Loucy (cell line): Measurements from ENCODE around the gene RPL36AL.
A peak's percentile ranks its signal among the peaks of the same experiment; 100 is the strongest.
"Not testable (repeated sequence)": the region's sequence is repeated elsewhere in the genome, so short reads cannot be mapped to it uniquely, and the experiment has no call there.

Source experiments
- H2AFZ ChIP-seq: fragments of 200-600 bp; sonication (generic); 2 replicates; pipeline ENCODE4 v1.6.0; 2016; ENCODE audit warnings: antibody characterized with exemption, mild to moderate bottlenecking, low read length, moderate library complexity
- H3F3A ChIP-seq: fragments of 200-600 bp; 2 replicates; pipeline ENCODE4 v1.6.0; 2016; ENCODE audit warnings: antibody characterized with exemption, low read depth, mild to moderate bottlenecking
- H3K27me3 ChIP-seq: fragments of 200-600 bp; sonication (generic); 2 replicates; pipeline ENCODE4 v1.6.1; 2014; ENCODE audit warnings: low read length, mild to moderate bottlenecking; ENCODE audit not compliant: insufficient read depth, poor library complexity, severe bottlenecking
- H3K36me3 ChIP-seq: fragments of 200-600 bp; sonication (generic); 2 replicates; pipeline ENCODE4 v1.6.1; 2016; ENCODE audit warnings: low read length; ENCODE audit not compliant: insufficient read depth
- H3K4me1 ChIP-seq: fragments of 200-600 bp; sonication (generic); 2 replicates; pipeline ENCODE4 v1.5.1; 2014; ENCODE audit warnings: low read length, mild to moderate bottlenecking; ENCODE audit not compliant: insufficient read depth, poor library complexity, severe bottlenecking
- H3K4me2 ChIP-seq: fragments of 200-600 bp; sonication (generic); 2 replicates; pipeline ENCODE4 v1.6.0; 2014; ENCODE audit warnings: antibody characterized with exemption, low read length, low read depth, mild to moderate bottlenecking; ENCODE audit not compliant: poor library complexity, severe bottlenecking
- H3K4me3 ChIP-seq: fragments of 200-600 bp; sonication (generic); 2 replicates; pipeline ENCODE4 v1.5.1; 2014; ENCODE audit warnings: low read length, mild to moderate bottlenecking, mixed read lengths; ENCODE audit not compliant: poor library complexity, severe bottlenecking
- H3K79me2 ChIP-seq: fragments of 200-600 bp; sonication (generic); 2 replicates; pipeline ENCODE4 v1.6.1; 2014; ENCODE audit warnings: low read length; ENCODE audit not compliant: insufficient read depth
- H3K9ac ChIP-seq: fragments of 200-600 bp; sonication (generic); 2 replicates; pipeline ENCODE4 v1.6.0; 2014; ENCODE audit warnings: mild to moderate bottlenecking, low read depth, low read length, moderate library complexity; ENCODE audit not compliant: poor library complexity, severe bottlenecking
- H3K9me2 ChIP-seq: fragments of 200-600 bp; sonication (generic); replicated peaks from 2 replicates; pipeline ENCODE4 v1.6.1; 2016; ENCODE audit warnings: low read depth, low read length, mixed read lengths
- H3K9me3 ChIP-seq: fragments of 200-600 bp; sonication (generic); 2 replicates; pipeline ENCODE4 v1.6.1; 2014; ENCODE audit warnings: mild to moderate bottlenecking, antibody characterized with exemption, low read length, low read depth; ENCODE audit not compliant: insufficient read depth
- H4K20me1 ChIP-seq: fragments of 200-600 bp; sonication (generic); 2 replicates; pipeline ENCODE4 v1.6.0; 2014; ENCODE audit warnings: antibody characterized with exemption, low read length, mild to moderate bottlenecking; ENCODE audit not compliant: insufficient read depth, poor library complexity, severe bottlenecking
- CTCF ChIP-seq: fragments of 200-600 bp; sonication (generic); conservative IDR thresholded peaks from 2 replicates; pipeline ENCODE4 v1.5.1; 2014; ENCODE audit warnings: mild to moderate bottlenecking, antibody characterized with exemption, low read length
- EZH2phosphoT487 ChIP-seq: fragments of 200-600 bp; IDR thresholded peaks from 2 replicates; pipeline ENCODE4 v1.6.1; 2018; ENCODE audit warnings: antibody characterized with exemption, mild to moderate bottlenecking, moderate library complexity, borderline replicate concordance

RPL36AL gene

GRCh38 chr14:49619730-49620129 is 696 bp downstream of the RPL36AL start:
- Histone ChIP-seq H3K4me3 (peak overlapping the region; percentile 91), H3K9me3 (no peaks in the 10 kb centered on the region), H3K79me2 (peaks cover 85% of the 10 kb centered on the region), H3F3A (0 out of 2 replicates have a peak, but pooled peaks cover 6% of the 10 kb centered on the region), H3K27me3 (no peaks in the 10 kb centered on the region), H3K9ac (peak overlapping the region; percentile 96), H3K36me3 (peaks cover 16% of the 10 kb centered on the region; the same call in 1 of the 2 replicates), H3K4me2 (peak overlapping the region; percentile 75), H3K4me1 (peaks cover 46% of the 10 kb centered on the region), H3K9me2 (no peaks in the 10 kb centered on the region), H2AFZ (no peak overlapping the region), H4K20me1 (peaks cover 70% of the 10 kb centered on the region)
- TF ChIP-seq EZH2phosphoT487: no peak
- TF ChIP-seq CTCF: no peak

- H3K4me1 ChIP-seq: peaks cover 42% of the 10 kb centered on the region
- peaks cover 20% of the 10 kb centered on the region; the same call in 1 of the 2 replicates for H3K36me3 ChIP-seq
- H3K9me3 ChIP-seq, H3K9me2 ChIP-seq, H3K27me3 ChIP-seq, H3F3A ChIP-seq, H2AFZ ChIP-seq: not testable (repeated sequence)
- H3K9ac ChIP-seq: peak overlapping the region; percentile 96
- peaks cover 66% of the 10 kb centered on the region for H4K20me1 ChIP-seq
- peak overlapping the region; percentile 75 for H3K4me2 ChIP-seq
- H3K79me2 ChIP-seq: peaks cover 81% of the 10 kb centered on the region
- H3K4me3 ChIP-seq: peak overlapping the region; percentile 91
These were observed 1.2 kb downstream of the RPL36AL start for GRCh38 chr14:49619273-49619672.

DNA sequence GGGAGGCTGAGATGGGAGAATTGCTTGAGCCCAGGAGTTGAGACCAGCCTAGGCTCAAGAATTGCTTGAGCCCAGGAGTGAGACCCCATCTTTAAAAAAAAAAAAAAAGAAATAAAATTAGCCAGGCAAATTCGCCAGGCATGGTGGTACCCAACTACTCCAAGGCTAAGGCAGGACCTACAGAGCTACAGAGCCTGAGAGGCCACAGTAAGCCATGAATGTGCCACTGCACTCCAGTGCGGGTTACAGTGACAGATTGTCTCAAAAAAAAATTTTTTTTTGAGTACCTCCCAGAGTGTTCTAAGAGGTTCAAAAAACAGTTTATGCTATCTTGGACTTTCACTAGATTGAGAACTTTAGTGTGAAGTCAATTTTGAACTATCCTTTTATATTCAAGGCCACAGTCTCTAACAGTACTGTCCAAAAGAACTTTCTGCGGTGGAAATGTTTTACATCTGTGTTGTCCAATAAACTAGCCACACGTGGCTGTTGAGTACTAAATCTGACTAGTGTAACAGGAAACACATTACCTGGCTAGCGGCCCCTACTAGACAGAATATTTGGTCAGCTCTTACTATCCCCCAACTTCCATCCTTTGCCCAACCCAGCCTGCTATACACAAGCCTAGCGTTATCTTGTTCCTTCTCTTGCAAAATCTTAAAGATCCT is 2.4 kb downstream of the RPL36AL start:
- no peak overlapping the region for H3K9ac ChIP-seq
- H3K79me2 ChIP-seq: peaks cover 74% of the 10 kb centered on the region
- peak overlapping the region; percentile 75 for H3K4me2 ChIP-seq
- peaks cover 22% of the 10 kb centered on the region; the same call in 1 of the 2 replicates for H3K36me3 ChIP-seq
- peak overlapping the region; percentile 91 for H3K4me3 ChIP-seq
- H2AFZ ChIP-seq: no peak overlapping the region
- peaks cover 12% of the 10 kb centered on the region; the same call in 1 of the 2 replicates for H3F3A ChIP-seq
- no peaks in the 10 kb centered on the region for H3K9me3 ChIP-seq
- H3K9me2 ChIP-seq: no peaks in the 10 kb centered on the region
- H3K4me1 ChIP-seq: peaks cover 31% of the 10 kb centered on the region
- peaks cover 55% of the 10 kb centered on the region for H4K20me1 ChIP-seq
- H3K27me3 ChIP-seq: no peaks in the 10 kb centered on the region
- TF ChIP-seq CTCF (no peak), EZH2phosphoT487 (no peak)

DNA sequence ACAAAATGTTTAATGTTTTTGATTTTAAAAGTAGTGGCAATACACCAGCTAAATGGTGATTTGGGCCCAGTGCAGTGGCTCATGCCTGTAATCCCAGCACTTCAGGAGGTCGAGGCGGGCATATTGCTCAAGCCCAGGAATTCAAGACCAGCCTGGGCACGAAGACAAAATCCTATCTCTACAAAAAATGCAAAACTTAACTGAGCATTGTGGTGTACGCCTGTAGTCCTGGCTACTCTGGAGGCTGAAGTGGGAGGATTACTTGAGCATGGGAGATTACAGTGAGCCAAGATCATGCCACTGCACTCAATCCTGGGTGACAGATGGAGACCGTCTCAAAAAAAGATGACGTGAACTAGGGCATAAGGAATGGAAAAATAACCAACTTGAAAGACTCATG is 4.7 kb downstream of the RPL36AL start:
- peaks cover 12% of the 10 kb centered on the region; the same call in 1 of the 2 replicates for H3F3A ChIP-seq
- no peak overlapping the region for H3K4me2 ChIP-seq
- TF ChIP-seq EZH2phosphoT487: no peak
- TF ChIP-seq CTCF: no peak
- H4K20me1 ChIP-seq: peaks cover 43% of the 10 kb centered on the region
- H3K9ac ChIP-seq: no peak overlapping the region
- peaks cover 16% of the 10 kb centered on the region for H3K4me1 ChIP-seq
- peaks cover 22% of the 10 kb centered on the region; the same call in 1 of the 2 replicates for H3K36me3 ChIP-seq
- no peak overlapping the region for H2AFZ ChIP-seq
- H3K27me3 ChIP-seq: no peaks in the 10 kb centered on the region
- no peak overlapping the region for H3K4me3 ChIP-seq
- peaks cover 72% of the 10 kb centered on the region for H3K79me2 ChIP-seq
- H3K9me3 ChIP-seq: no peaks in the 10 kb centered on the region
- no peaks in the 10 kb centered on the region for H3K9me2 ChIP-seq
